SH-SY5Y (cell line): Measurements from ENCODE around the gene KRTAP29-1.

Source experiments
- GATA2 ChIP-seq: IDR thresholded peaks from 2 replicates; pipeline ENCODE4 v1.6.1; 2011; ENCODE audit warnings: mild to moderate bottlenecking, low read depth, low read length
- GATA3 ChIP-seq: IDR thresholded peaks from 2 replicates; pipeline ENCODE4 v1.6.1; 2011; ENCODE audit warnings: low read depth, mild to moderate bottlenecking, low read length, moderate library complexity

The KRTAP29-1 gene

GRCh38 chr17:41333836-41334235 lies 31.2 kb upstream of the KRTAP29-1 start:
- TF ChIP-seq GATA3, result no peak
- no peak for TF ChIP-seq GATA2

DNA sequence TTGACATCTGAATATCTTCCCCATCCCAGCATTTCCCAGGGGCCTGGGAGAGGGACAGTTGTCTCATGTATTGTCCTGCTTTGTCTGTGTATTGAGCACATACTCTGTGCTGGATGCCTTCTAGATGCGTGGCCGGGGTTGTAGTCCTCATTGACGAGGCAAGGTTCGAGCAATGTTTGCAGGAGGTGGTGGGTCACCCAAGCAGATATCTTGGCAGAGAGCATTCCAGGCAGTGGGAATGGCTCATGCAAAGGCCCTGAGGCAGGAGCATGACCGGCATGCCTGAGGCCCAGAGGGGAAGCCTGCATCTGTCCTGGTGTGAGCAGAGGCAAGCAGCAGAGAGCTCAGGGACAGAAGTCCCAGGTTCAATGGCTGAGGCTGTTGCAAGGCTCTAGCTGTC lies 30.4 kb upstream of the KRTAP29-1 start:
- no peak for TF ChIP-seq GATA2
- TF ChIP-seq GATA3, result no peak

- TF ChIP-seq GATA2, result no peak
- TF ChIP-seq GATA3, result no peak
Observed at GRCh38 chr17:41332239-41332638, 29.6 kb upstream of the KRTAP29-1 start.

DNA sequence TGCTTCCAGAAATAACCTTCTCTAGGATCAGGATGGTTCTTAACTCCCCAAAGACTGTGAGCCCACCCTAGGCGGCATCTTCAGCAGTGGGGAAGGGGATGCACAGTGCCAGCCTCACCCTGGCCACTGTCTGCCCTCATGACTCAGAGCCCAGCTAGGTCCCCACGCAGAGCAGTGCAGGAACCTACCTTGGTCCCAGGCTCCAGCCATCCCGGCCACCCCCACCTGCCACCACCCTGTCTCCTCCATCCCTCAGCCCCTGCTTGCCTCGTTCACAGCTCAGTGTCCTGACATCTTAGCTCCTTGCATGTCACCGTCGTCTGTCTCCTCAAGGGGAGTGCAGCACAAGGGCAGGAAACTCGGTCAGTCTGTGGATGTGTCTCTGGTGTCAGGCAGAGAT lies 29.0 kb upstream of the KRTAP29-1 start:
- TF ChIP-seq GATA2 (no peak), GATA3 (no peak)

DNA sequence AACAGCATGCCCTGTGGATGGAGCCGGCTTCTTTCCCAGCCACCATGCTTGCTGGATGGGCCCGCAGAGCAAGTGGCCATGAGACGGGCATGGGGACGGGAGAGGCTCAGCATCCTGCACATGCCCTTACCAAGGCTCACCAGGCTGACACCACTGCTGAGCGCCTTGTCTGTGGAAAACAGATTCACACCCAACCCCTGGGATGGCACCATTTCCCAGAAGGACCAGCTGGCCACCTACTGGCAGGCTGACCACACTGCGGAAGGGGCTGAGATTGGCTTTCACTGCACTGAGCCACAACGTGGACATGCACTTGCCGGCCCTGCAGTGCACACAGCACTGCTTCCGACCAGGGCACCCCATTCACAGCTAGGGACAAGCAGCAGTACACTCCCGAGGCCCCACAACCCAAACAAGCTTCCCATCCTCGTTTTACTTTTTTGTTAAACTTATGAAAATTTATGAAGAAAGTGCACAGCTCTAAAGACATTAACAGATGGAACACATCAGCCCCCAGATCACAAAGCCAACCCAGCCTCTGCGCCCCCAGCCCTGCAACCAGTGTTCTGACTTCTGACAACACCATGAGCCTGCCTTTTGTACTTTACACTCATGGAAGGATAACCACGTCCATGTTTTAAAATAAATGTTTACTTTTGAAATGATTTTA lies 26.8 kb upstream of the KRTAP29-1 start:
- no peak for TF ChIP-seq GATA3
- TF ChIP-seq GATA2, result no peak

GRCh38 chr17:41328207-41328606 lies 25.6 kb upstream of the KRTAP29-1 start:
- TF ChIP-seq GATA3 (no peak), GATA2 (no peak)

GRCh38 chr17:41327411-41328120 lies 24.9 kb upstream of the KRTAP29-1 start:
- no peak for TF ChIP-seq GATA2
- TF ChIP-seq GATA3, result no peak

GRCh38 chr17:41326173-41327145 lies 23.8 kb upstream of the KRTAP29-1 start:
- TF ChIP-seq GATA2, result no peak
- TF ChIP-seq GATA3, result no peak

DNA sequence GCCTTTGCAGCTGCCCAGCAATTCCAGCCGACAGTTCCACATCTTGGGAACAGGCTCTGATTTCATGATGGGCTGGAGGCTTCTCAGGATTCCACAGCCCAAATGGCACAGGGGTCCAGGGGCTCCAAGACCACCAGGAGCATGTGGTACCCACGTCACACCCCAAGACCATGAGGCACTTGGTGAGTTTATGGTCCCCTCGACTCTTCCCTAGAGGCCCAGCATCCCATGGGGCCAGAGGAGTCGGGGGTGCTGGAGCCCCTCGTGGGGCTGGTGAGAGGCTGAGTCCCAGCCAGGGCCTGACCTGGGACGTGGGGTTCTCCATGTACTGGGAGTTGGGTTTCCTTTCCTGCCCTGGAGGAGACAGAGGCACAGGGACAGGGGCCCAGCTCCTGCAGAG lies 23.0 kb upstream of the KRTAP29-1 start:
- no peak for TF ChIP-seq GATA2
- TF ChIP-seq GATA3, result no peak

DNA sequence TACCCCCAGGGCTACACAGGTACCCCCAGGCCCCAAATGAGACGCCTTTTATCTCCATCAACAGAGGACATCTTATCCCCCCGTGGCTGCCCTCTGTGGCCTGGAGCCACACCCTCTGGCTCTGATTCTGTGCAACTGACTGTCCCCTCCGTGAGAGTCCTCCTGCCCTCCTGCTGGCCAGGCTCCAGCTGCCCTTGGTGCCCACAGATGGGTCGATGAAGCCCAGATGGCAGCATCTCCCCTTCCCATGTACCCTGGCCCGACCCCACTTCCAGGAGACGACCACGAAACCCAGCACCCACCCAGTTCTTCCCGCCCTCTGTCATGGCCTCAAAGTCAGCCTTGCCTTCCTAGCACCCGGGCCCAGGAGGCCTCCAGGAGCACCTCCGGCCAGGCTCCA lies 22.5 kb upstream of the KRTAP29-1 start:
- TF ChIP-seq GATA3 (no peak), GATA2 (no peak)

GRCh38 chr17:41324180-41325075 lies 21.8 kb upstream of the KRTAP29-1 start:
- TF ChIP-seq GATA3 (no peak), GATA2 (no peak)

DNA sequence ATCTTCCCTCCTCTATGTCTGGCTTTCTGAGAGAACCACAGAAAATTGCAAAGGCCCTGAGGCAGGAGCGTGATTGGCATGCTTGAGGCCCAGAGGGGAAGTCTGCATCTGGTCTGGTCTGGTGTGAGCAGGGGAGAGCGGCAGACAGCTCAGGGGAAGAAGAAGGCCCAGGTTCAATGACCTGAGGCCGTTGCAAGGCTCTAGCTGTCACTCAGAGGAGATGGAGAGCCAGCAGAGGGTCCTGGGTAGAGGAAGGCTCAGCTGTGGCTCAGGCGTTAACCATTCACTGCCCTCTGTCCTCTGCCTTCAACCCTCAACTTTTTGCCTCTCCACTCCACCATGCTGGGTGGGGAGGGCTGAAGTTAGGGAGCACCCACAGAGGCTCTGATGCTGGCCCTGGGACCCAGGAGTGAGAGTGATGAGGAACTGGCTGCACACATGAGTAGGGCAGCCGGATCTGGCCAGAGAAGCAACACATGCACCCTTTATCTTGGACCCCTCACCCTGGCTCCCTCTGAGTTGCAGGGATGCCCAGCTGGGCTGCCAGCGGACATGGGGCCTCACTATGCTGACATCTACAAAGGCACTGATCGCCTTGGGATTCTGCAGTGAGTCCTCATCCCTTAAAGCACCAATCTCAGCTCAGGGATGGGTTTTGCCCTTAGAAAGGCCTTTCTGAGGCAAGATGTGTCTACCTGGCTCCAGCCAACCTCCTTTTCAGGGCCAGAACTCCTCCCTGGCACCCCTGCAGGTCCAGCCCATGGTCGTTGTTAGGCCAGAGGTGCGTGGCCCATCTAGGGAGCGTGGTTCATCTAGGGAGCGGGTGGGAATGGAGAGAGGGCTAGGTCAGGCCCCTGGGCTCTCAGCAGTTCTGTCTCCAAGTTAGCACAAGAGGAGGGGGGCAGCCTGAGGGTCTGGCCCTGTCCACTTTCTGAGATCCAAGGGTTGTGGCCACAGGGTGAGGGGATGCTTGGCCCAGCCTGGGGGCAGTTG lies 20.5 kb upstream of the KRTAP29-1 start:
- TF ChIP-seq GATA3 (no peak), GATA2 (no peak)
